Liver (tissue), 3 donors: ENCODE data around the gene SOBP.

ENCODE experiments used
- EGR1 ChIP-seq, 2 donors: IDR thresholded peaks; 2 replicates each; pipeline ENCODE4 v1.6.1; 2016 to 2018; ENCODE audit warnings: antibody characterized with exemption in 2 of 2, low read depth in 2 of 2
- FOXA1 ChIP-seq: IDR thresholded peaks from 2 replicates; pipeline ENCODE4 v1.6.1; 2016; ENCODE audit warnings: antibody characterized with exemption
- GABPA ChIP-seq, 2 donors: IDR thresholded peaks in 1 of 2; conservative IDR thresholded peaks in 1 of 2; 2 replicates each; pipeline ENCODE4 v1.6.1; 2016; ENCODE audit warnings: antibody characterized with exemption in 2 of 2, mild to moderate bottlenecking in 1 of 2, moderate library complexity in 1 of 2
- HNF4G ChIP-seq: IDR thresholded peaks from 2 replicates; pipeline ENCODE4 v1.6.1; 2016; ENCODE audit warnings: antibody characterized with exemption
- RAD21 ChIP-seq, 2 donors: IDR thresholded peaks; 2 replicates each; pipeline ENCODE4 v1.6.1; 2016; ENCODE audit warnings: antibody characterized with exemption in 2 of 2, mild to moderate bottlenecking in 2 of 2
- RXRA ChIP-seq, 2 donors: IDR thresholded peaks; 2 replicates each; pipeline ENCODE4 v1.6.1; 2017 to 2018; ENCODE audit warnings: antibody characterized with exemption in 2 of 2, mild to moderate bottlenecking in 1 of 2
- SP1 ChIP-seq: IDR thresholded peaks from 2 replicates; pipeline ENCODE4 v1.6.1; 2018; ENCODE audit warnings: antibody characterized with exemption, mild to moderate bottlenecking
- TAF1 ChIP-seq: conservative IDR thresholded peaks from 2 replicates; pipeline ENCODE4 v1.6.1; 2016; ENCODE audit warnings: antibody characterized with exemption, mild to moderate bottlenecking
- YY1 ChIP-seq: IDR thresholded peaks from 2 replicates; pipeline ENCODE4 v1.6.1; 2016; ENCODE audit warnings: antibody characterized with exemption, mild to moderate bottlenecking
- TF ChIP-seq, protein P1 (sequence below): IDR thresholded peaks from 2 replicates; pipeline ENCODE4 v1.6.1; 2016; ENCODE audit warnings: antibody characterized with exemption
- TF ChIP-seq, protein P2 (sequence below): fragments of 150-350 bp; IDR thresholded peaks from 2 replicates; pipeline ENCODE4 v1.5.1; 2017; ENCODE audit warnings: improper control_type of control experiment, low read depth, low read length; ENCODE audit not compliant: missing input control
- TF ChIP-seq, protein P3 (sequence below): IDR thresholded peaks from 2 replicates; pipeline ENCODE4 v1.6.1; 2016; ENCODE audit warnings: antibody characterized with exemption
- TF ChIP-seq, protein P4 (sequence below): IDR thresholded peaks from 2 replicates; pipeline ENCODE4 v1.6.1; 2016; ENCODE audit warnings: antibody characterized with exemption, mild to moderate bottlenecking
- TF ChIP-seq, protein P5 (sequence below): IDR thresholded peaks from 2 replicates; pipeline ENCODE4 v1.6.1; 2016; ENCODE audit warnings: antibody characterized with exemption
- donor health status: healthy.
- donor health status: healthy.

DNA sequence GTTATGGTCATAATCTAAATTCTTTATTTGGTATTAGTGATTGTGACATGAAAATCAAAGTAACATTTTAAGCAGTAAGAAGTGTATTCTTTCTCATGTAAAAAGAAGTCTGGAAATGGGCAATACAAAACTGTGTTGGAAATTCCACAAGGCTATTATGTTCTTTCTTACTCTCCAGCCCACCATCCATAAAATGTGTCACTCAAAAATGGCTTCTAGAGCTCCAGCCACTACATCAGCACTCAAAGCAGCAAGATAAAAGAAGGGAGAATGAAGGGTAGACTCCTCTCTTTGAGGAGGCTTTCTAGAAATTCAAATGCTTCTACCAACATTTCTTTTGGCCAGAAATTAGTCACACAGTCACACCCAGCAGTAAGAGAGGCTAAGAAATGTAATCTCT is 49.0 kb upstream of the SOBP start:
- TF ChIP-seq, protein P1, sequence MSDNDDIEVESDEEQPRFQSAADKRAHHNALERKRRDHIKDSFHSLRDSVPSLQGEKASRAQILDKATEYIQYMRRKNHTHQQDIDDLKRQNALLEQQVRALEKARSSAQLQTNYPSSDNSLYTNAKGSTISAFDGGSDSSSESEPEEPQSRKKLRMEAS: no peak
- TF ChIP-seq, protein P2, sequence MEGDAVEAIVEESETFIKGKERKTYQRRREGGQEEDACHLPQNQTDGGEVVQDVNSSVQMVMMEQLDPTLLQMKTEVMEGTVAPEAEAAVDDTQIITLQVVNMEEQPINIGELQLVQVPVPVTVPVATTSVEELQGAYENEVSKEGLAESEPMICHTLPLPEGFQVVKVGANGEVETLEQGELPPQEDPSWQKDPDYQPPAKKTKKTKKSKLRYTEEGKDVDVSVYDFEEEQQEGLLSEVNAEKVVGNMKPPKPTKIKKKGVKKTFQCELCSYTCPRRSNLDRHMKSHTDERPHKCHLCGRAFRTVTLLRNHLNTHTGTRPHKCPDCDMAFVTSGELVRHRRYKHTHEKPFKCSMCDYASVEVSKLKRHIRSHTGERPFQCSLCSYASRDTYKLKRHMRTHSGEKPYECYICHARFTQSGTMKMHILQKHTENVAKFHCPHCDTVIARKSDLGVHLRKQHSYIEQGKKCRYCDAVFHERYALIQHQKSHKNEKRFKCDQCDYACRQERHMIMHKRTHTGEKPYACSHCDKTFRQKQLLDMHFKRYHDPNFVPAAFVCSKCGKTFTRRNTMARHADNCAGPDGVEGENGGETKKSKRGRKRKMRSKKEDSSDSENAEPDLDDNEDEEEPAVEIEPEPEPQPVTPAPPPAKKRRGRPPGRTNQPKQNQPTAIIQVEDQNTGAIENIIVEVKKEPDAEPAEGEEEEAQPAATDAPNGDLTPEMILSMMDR: no peak
- TF ChIP-seq SP1 (no peak), FOXA1 (no peak), YY1 (no peak), RXRA (IDR thresholded peaks at IDR 0.05) (no peak), GABPA (IDR thresholded peaks at IDR 0.05 in 1 of 2, conservative IDR thresholded peaks at IDR 0.05 in 1 of 2) (no peak), RAD21 (IDR thresholded peaks at IDR 0.05) (no peak), HNF4G (no peak), EGR1 (IDR thresholded peaks at IDR 0.05; ENCODE audit: low read depth in 2 of 2) (no peak), TAF1 (no peak)
- TF ChIP-seq, protein P3, sequence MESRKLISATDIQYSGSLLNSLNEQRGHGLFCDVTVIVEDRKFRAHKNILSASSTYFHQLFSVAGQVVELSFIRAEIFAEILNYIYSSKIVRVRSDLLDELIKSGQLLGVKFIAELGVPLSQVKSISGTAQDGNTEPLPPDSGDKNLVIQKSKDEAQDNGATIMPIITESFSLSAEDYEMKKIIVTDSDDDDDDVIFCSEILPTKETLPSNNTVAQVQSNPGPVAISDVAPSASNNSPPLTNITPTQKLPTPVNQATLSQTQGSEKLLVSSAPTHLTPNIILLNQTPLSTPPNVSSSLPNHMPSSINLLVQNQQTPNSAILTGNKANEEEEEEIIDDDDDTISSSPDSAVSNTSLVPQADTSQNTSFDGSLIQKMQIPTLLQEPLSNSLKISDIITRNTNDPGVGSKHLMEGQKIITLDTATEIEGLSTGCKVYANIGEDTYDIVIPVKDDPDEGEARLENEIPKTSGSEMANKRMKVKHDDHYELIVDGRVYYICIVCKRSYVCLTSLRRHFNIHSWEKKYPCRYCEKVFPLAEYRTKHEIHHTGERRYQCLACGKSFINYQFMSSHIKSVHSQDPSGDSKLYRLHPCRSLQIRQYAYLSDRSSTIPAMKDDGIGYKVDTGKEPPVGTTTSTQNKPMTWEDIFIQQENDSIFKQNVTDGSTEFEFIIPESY: no peak
- TF ChIP-seq, protein P4, sequence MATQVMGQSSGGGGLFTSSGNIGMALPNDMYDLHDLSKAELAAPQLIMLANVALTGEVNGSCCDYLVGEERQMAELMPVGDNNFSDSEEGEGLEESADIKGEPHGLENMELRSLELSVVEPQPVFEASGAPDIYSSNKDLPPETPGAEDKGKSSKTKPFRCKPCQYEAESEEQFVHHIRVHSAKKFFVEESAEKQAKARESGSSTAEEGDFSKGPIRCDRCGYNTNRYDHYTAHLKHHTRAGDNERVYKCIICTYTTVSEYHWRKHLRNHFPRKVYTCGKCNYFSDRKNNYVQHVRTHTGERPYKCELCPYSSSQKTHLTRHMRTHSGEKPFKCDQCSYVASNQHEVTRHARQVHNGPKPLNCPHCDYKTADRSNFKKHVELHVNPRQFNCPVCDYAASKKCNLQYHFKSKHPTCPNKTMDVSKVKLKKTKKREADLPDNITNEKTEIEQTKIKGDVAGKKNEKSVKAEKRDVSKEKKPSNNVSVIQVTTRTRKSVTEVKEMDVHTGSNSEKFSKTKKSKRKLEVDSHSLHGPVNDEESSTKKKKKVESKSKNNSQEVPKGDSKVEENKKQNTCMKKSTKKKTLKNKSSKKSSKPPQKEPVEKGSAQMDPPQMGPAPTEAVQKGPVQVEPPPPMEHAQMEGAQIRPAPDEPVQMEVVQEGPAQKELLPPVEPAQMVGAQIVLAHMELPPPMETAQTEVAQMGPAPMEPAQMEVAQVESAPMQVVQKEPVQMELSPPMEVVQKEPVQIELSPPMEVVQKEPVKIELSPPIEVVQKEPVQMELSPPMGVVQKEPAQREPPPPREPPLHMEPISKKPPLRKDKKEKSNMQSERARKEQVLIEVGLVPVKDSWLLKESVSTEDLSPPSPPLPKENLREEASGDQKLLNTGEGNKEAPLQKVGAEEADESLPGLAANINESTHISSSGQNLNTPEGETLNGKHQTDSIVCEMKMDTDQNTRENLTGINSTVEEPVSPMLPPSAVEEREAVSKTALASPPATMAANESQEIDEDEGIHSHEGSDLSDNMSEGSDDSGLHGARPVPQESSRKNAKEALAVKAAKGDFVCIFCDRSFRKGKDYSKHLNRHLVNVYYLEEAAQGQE: no peak
- TF ChIP-seq, protein P5, sequence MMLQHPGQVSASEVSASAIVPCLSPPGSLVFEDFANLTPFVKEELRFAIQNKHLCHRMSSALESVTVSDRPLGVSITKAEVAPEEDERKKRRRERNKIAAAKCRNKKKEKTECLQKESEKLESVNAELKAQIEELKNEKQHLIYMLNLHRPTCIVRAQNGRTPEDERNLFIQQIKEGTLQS: no peak
